Measurements from ENCODE around the gene ZNF581.

ZNF581 gene

DNA sequence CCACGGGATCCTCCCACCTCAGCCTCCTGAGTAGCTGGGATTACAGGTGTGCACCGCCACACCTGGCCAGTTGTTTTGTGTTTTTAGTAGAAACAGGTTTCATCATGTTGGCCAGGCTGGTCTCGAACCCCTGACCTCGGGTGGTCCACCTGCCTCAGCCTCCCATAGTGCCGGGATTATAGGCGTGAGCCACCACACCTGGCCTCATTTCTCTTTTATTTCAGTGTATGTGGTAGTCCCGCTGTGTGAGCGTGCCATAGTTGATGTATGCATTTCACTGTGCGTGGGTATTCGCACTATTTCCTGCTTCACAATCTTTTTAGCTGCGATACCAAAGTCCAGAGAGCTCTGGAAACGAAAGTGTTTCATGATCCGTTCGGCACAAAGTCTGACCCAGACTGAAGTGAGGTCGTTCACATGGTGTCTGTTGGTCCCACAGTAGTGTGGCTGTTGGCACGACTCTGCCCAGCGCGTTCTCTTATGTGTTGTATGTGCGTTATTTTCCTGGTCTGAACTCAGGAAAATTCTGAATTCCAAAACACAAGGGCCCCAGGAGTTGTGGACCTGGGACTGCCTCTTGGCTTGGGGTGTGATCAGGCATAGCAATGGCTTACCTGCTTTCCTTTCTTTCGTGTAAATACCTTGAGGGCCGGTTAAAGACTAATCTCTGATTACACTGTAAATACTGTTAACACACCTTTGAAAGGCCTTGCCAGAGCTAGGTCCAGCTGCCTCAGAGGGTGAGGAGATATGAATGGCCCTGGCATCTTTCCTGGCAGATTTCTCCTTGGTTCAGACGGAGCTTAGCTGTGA, 40.2 kb downstream of the ZNF581 start:
- no peak for DNase-seq

DNA sequence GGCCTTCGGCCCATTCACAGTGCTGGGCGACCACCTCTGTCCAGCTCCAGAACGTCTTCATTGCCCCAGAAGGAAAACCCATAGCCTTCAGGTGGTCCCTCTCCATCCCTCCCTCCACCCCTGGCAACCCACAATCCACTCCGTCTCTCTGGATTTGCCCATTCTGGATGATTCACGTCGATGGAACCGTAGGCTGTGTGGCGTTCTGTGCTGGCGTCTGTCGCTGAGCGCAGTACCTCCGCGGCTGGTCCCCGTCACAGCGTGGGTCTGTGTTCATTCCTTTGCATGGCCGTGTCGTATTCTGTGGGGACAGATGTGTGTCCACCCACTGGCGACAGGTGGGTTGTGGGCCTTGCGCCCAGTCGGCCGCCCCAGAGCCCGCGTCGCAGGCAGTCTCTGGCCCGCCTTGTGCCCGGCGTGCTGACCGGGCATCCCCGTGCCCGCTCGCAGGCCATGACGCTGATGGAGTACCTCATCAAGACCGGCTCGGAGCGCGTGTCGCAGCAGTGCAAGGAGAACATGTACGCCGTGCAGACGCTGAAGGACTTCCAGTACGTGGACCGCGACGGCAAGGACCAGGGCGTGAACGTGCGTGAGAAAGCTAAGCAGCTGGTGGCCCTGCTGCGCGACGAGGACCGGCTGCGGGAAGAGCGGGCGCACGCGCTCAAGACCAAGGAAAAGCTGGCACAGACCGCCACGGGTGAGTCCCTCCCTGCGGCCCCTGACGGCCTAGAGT, 41.7 kb downstream of the ZNF581 start:
- no peak for DNase-seq

DNA sequence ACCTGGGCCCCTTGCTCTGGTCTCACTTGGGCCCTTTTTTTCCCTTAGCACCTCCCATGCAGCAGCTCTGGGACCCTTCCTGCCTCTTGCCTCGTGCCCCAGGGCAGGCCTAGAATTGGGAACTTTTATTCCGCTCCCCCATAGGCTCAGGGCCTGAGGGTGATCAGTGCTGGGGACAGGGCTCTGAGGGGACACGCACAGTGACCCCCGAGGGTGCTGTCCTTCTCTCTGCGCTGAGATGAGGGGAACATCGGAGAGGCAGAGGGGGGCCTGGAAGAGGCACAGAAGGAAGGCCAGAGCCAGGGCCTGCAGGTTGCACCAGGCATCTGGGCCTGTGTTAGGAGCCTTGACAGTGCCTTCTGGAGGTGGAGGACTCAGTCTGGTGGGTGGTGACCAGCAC, 42.3 kb downstream of the ZNF581 start:
- DNase-seq, result no peak

DNA sequence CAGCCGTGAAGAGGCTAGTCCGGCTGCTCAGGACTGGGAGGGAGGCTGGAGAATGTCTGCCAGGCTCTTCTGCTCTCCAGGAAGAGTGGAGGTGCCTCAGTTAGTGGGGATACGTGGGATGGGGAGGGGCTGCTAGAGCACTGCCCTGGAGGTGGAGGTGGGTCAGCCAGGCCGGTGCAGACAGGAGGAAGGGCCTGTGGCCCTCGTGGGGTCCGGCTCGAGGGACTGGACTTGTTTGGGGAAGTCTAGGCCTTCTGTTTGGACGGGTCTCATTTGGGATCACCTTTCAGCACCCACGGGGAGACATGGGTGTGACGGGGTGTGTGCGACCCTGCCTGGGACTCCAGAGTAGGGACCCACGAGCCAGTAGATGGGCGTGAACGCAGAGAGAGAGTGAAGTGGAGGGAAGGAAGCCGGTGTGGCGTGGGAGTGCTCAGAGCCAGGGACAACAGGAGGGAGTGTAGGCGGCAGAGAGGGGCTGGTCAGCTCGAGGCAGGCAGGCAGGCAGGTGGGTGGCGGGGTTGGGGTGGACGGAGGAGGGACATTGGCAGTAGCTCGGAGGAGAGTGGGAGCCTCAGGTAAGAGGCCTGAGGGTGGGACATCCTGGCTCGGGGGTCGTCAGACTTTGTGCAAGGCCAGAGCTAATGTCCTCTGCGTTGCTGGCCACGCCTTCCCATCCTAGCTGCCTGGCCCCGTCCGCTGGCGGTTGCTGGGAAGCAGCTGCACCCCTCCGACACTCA, 43.0 kb downstream of the ZNF581 start:
- DNase-seq, result no peak

DNA sequence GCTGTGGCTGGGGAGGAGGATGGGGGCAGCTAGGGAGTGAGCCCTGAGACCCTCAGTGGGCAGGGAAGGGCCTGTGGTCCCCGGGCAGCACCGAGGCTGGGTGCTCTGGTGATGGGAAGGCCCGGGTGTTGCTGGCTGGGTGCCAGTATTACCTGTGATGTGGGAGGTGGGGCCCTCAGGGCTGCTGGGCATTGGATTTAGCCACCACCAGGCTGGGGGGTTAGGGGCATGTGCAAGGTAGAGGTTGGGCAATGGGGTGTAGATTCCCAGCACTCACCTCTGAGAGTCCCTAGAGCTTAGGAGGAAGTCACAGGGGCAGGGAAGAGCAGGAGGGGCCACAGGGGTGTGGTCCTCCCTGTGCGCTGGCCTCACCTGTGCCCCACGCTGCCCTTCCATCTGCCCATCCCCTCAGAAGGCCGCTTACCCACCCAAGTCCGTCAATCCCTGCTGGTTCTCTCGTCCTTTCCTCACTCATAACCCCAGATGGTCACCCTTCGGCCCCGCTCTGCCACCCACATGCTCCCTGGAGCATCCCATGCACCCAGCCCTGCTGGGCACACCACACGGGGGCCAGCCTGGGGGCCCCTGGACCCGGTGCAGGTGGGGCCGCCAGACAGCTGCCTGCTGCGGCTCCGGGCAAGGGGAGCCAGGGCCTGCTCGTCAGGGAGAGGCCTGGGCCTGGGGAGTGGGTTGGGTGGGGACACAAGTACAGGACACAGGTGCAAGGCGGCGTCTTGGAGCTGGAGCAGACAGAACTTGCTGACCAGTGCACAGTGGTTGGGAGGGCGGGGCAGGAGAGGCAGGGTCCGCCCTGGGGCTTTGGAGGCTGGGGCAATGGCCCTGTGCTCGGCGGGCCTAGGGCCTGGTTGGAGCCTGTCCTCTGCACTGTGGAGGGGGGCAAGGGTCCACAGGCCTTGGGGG, 44.1 kb downstream of the ZNF581 start:
- no peak for DNase-seq

DNA sequence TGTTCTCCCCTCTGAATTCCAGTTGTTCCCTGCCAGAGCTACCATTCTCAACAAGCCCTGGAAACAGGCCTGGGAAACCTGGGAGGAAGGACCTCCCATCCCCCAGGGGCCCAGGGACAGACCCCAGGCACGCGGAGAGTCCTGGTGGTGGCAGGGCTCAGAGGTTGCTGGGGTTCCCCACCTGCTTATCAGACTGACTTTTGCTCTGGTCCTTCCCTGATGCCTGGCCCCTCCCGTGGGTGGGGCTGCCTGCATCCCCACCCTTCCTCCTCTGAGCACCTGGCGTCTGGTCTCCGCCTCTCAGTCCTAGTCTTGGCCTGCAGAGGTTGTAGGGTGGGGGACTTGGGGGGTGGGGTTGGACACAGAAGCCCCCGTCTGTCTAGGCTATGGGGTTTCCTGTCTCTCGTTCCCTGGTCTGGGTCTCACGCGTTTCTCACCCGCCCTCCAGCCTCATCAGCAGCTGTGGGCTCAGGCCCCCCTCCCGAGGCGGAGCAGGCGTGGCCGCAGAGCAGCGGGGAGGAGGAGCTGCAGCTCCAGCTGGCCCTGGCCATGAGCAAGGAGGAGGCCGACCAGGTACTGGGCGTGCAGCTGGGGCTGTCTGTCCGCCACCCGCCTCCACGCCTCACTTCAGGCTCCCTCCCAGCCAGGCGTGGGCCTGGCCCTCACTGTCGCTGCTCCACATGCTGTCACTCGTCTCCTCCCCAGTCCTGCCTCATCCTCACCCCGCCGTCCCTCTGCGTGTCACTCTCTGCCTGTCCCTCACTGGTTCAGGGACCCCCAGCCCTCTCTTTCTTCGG, 45.2 kb downstream of the ZNF581 start:
- DNase-seq, result no peak

DNA sequence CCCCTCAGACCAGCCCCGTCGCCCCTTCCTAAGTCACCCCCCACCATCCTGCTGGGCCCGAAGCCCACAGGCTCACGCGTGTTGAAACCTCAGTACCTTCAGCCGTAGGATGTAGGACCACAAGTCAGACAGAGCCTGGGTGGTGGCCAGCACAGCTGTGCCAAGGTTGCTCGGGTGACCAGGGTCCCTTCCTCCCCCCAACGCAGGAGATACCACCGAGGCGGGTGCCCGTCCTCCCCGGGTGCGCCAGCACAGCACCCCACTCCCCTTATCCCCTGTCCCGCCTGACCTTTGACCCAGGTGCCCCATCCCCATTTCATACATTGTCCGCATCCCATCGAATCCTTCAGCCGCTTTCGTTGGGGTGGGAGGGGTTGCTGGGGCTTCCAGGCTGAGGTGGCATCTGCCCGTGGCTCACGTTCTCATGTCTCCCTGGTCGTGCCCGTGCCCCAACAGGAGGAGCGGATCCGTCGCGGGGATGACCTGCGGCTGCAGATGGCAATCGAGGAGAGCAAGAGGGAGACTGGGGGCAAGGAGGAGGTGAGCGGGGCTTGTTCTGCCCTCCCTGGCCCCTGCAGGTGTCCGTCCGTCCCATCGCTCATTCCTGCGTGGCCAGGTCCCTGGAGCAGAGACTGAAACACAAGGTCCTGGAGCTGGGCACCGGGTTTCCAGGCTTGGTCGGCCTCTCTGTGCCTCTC, 46.1 kb downstream of the ZNF581 start:
- DNase-seq, result no peak

DNA sequence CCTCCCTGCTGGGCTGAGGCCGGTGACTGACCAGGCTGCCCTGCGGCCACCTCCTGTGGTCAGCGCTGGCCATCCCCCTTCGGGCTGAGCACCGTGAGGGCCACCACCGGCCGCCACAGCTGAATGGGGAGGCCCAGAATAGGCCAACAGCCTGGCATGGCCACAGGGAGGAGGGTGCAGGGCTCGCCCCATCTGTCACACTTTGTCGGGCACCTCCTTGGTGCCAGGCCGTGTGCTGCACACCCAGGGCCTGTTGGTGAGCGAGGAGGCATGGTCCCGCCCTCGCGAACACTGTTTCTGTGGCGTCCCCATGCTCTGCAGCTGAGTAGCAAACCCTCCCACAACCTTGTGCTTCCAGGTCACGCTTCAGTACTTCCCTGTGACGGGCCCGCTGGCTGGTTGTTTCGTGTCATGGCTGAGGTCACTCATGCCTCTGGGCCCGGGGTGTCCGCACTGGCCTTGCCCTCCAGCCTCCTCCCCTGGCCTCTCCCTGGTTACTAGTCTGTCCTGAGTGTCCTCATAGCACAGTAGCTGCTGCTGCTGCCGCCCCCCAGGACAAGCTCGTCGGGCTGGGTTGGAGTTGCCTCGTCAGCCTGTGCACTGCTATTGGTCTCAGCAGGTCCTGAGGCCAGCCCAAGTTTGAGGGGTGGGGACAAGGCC, 46.8 kb downstream of the ZNF581 start:
- DNase-seq, result no peak

DNA sequence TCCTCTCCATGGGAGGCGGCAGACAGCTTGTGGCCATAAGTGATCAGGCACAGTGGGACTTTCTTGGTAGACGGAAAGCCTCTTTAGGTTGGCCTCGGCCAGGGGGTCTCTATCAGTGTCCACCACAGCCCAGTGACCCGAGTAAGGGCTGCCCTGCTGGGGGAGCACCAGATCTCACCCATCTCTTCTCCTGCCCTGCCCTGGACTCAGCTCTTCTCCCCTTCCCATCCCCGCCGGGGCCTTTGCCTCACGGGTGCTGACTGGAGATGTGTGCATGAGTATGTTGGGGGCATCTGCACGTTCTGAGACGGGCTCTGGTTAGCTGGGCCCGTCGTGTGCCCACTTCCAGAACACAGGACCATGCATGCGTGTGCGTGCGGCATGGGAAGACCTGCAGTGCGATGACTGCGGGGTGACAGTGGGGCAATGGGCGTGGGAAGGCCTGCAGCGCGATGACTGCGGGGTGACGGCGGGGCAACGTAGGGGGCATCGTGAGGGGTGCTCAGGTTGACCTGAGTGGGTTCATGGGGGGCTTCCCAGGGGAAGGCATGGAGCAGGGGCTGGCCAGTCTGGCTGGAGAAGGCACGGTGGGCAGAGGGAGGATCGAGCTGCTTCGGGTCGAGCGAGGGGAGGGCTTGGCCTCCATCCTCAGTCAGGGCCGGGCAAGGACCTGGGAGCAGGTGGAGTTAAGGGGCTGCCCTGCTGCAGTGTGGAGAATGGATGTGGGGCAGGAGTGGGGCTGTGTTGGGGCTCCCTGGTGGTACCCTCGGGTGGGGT, 47.5 kb downstream of the ZNF581 start:
- DNase-seq, result no peak

DNA sequence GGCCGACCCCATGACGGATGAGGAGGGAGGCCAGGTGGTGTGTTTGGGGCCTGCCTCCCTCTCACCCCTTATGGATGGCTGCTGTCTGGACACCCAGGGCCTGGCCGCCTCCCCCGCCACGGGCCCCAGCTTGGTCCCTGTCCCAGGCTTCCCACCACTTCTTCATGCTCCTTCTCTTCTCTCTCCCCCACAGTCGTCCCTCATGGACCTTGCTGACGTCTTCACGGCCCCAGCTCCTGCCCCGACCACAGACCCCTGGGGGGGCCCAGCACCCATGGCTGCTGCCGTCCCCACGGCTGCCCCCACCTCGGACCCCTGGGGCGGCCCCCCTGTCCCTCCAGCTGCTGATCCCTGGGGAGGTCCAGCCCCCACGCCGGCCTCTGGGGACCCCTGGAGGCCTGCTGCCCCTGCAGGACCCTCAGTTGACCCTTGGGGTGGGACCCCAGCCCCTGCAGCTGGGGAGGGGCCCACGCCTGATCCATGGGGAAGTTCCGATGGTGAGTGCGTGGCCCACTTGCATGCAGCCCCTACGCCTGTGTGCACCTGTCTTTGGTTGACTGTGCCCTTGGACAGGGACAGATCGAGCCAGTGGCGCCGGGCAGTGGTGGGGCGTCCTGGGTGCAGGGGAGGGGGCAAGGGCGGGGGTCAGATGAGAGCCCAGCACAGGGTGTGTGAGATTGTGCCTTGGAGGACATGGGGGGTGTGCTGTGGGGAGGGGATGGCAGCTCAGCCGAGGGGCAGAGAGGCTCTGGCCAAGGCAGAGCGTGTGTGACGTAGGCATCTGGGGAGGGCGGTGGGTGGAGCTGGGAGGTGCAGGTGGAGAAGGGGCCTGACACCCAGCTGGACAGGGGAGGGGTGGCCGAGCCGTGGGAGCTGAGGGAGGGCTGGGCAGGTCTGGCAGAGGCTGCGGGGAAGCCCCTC, 48.4 kb downstream of the ZNF581 start:
- no peak for DNase-seq

DNA sequence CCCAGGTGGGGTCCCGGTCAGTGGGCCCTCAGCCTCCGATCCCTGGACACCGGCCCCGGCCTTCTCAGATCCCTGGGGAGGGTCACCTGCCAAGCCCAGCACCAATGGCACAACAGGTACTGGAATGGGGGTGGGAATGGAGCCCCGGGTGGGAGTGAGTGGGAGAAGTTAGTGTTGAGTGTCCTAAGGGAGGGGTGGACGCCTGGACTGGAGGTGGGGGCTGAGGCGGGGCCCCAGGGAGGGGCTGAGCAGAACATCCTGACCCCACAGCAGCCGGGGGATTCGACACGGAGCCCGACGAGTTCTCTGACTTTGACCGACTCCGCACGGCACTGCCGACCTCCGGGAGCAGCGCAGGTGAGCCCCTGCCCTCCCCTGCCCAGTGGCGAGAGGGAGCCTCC, 49.2 kb downstream of the ZNF581 start:
- DNase-seq, result no peak

DNA sequence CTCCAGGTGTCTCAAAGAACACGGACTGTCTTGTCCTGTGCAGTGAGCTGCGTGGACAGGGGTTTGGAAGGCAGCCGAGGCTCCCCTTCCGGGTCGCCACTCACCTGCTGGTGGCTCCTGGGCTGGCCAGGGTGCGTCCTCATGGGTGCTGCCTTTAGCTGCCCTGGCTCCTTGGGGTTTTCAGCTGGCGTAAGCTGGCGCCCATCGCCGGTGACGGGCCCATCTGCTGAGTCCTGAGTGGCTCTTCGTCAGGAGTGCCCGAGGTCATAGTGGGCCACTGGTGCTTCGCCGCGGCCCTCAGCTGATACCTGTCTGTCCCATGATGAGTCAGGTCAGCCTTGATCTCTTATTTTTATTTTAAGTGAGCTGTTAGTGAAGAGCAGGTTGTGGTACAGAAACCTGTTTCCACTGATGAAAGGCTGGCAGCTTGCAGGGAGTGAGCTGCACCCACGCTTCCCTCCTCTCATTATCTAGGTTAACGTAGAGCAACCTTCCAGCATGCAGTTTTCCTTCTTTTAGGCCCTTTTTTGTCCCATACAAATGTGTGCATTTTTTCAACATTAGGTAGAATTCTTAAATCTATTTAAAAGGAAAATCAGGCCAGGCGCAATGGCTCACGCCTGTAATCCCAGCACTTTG, 50.0 kb downstream of the ZNF581 start:
- DNase-seq, result no peak

DNA sequence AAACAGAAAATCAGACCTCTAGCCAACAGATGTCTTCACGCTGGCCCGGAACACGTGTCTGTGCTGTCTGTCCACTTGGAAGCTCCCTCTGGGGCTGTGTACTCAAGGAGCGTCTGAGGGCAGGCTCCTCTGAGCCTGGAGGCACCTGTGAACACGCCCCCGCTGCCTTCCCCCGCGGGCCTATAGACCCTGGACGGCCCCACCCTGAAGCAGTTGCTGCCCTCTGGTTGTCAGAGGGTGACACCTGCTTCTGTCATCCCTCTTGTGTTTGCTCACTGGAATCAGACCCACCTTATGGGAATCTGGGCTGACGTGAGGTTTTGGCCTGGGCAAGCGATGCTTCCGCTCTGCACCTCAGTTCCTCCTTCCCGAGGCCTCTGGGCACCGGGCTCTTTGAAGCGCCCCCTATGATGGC, 50.8 kb downstream of the ZNF581 start:
- no peak for DNase-seq

DNA sequence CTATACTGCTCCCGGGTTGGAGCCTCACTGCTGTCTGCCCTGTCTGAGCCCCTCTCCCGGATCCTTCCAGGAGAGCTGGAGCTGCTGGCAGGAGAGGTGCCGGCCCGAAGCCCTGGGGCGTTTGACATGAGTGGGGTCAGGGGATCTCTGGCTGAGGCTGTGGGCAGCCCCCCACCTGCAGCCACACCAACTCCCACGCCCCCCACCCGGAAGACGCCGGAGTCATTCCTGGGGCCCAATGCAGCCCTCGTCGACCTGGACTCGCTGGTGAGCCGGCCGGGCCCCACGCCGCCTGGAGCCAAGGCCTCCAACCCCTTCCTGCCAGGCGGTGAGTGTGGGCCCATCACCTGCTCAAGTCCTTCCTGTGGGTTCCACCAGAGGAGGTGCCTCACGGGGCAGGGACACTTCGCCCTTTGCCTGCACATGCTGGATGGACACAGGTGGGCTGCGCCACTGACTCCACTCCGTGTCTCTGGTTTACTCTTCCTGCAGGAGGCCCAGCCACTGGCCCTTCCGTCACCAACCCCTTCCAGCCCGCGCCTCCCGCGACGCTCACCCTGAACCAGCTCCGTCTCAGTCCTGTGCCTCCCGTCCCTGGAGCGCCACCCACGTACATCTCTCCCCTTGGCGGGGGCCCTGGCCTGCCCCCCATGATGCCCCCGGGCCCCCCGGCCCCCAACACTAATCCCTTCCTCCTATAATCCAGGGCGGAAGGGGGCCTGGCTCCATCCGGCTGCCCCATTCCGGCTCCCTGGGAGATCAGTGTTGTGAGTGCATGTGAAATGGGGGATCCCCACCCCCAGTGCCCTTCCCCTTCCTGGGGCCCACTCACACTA, 51.4 kb downstream of the ZNF581 start:
- no peak for DNase-seq
